ENCODE data around the gene NAT9. TPM values are rescaled to one million over a fixed set of nuclear protein-coding genes. Genes with fewer than 3 reads are reported as not detected.

The NAT9 gene
- total and polyA plus RNA-seq, 2 donors (not counting 1 experiment from before 2014, with no cell fraction given), result 34.7 to 39.6 TPM

DNA sequence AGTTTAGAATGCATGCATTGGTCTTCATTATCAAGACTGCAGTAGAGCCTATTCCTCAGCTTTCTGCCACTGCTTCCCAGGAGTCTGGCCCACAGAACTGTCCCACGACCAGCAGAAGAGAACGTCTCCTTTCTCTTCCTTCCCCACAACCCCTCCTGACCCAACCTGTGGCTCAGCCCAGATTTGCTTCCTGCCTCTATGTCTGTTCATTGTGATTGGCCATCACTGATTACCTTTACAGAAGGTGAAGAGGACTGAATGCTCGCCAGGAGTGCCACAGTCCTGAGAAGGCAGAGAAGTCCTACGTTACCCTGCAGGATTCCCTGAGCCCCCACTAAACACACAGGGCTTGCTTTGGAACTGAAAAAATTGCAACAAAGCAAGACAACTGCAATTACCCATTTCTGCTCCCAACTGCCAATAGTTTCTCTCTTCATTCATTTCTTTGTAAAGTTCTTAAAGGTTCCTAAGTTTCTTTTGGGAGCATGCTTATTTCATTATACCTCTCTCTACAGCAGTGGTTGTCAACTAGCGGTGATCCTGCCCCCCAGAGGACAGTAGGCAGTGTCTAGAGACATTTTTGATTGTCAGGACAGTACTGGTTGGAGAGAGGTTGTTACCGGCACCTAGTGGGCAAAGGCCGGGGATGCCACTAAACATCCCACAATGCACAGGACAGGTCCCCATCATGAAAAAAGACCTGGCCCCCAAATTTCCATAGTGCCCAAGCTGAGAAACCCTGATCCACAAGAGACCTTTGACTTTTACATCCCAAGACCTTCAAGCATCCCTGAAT, 4.5 kb upstream of the NAT9 start:
- Histone ChIP-seq H3K4me3 (replicated peaks in 1 of 4; ENCODE audit: control extremely low read depth in 1 of 4, insufficient read depth in 1 of 4, low read depth in 3 of 4, low read length in 4 of 4) (no peak overlapping the region), H2AFZ (ENCODE audit: low read length) (no peak overlapping the region), H3K9ac (ENCODE audit: insufficient read depth, low read length) (no peak overlapping the region), H3K79me2 (ENCODE audit: control insufficient read depth, insufficient read depth, low read length) (peaks cover 12% of the 10 kb centered on the region), H3K4me2 (ENCODE audit: extremely low read depth, insufficient read depth, low read length) (no peak overlapping the region), H3K36me3 (ENCODE audit: control insufficient read depth, insufficient read depth, low read length) (no peaks in the 10 kb centered on the region), H4K20me1 (ENCODE audit: control insufficient read depth, extremely low read depth, insufficient read depth, low read length) (no peaks in the 10 kb centered on the region), H3K27ac (ENCODE audit: insufficient read depth, low read length) (no peak overlapping the region), H3K27me3 (ENCODE audit: control insufficient read depth, insufficient read depth, low read length) (no peaks in the 10 kb centered on the region), H3K4me1 (ENCODE audit: control insufficient read depth, extremely low read depth, insufficient read depth, low read length) (peaks cover 2% of the 10 kb centered on the region), H3K9me3 (ENCODE audit: control insufficient read depth, insufficient read depth, low read depth, low read length) (no peaks in the 10 kb centered on the region)
- DNase-seq (ENCODE audit: low read depth in 2 of 2), result peak in 1 of 2 donors; percentile 21
- TF ChIP-seq, protein P1, sequence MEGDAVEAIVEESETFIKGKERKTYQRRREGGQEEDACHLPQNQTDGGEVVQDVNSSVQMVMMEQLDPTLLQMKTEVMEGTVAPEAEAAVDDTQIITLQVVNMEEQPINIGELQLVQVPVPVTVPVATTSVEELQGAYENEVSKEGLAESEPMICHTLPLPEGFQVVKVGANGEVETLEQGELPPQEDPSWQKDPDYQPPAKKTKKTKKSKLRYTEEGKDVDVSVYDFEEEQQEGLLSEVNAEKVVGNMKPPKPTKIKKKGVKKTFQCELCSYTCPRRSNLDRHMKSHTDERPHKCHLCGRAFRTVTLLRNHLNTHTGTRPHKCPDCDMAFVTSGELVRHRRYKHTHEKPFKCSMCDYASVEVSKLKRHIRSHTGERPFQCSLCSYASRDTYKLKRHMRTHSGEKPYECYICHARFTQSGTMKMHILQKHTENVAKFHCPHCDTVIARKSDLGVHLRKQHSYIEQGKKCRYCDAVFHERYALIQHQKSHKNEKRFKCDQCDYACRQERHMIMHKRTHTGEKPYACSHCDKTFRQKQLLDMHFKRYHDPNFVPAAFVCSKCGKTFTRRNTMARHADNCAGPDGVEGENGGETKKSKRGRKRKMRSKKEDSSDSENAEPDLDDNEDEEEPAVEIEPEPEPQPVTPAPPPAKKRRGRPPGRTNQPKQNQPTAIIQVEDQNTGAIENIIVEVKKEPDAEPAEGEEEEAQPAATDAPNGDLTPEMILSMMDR (conservative IDR thresholded peaks at IDR 0.05 in 1 of 2, IDR thresholded peaks at IDR 0.05 in 1 of 2; ENCODE audit: low read depth in 1 of 2, low read length in 2 of 2), result peak; percentile 4 to 26
- no peak for TF ChIP-seq EZH2 (IDR thresholded peaks at IDR 0.05; ENCODE audit: low read length, missing control alignments)

DNA sequence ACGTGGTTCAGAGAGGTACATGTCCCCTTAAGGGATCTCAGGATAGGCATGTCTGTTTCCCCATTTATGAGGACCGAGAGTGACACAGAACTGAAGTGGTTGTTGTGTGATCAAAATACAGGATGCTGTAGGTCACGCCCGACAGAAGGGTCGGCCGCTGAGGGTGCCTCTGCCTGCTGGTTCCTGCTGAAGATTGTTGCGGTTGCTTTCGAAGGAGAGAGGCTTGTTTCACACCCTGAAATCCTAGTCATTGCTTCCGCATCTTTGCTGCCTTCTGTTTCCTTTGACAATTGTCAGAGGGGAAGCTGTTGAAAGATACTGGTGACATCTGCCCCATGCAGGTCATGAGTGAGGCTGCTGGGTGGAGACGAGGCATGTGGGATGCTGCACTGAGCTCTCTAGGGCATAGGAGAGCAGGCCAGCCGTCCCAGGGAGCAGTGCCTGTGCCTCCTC, 3.8 kb upstream of the NAT9 start:
- no peaks in the 10 kb centered on the region for H4K20me1 ChIP-seq (ENCODE audit: control insufficient read depth, extremely low read depth, insufficient read depth, low read length)
- no peaks in the 10 kb centered on the region for H3K9me3 ChIP-seq (ENCODE audit: control insufficient read depth, insufficient read depth, low read depth, low read length)
- DNase-seq (ENCODE audit: low read depth in 2 of 2), result no peak
- no peak overlapping the region for H3K9ac ChIP-seq (ENCODE audit: insufficient read depth, low read length)
- H3K36me3 ChIP-seq (ENCODE audit: control insufficient read depth, insufficient read depth, low read length), result no peaks in the 10 kb centered on the region
- no peak overlapping the region for H2AFZ ChIP-seq (ENCODE audit: low read length)
- no peak overlapping the region for H3K27ac ChIP-seq (ENCODE audit: insufficient read depth, low read length)
- TF ChIP-seq, protein P1 (conservative IDR thresholded peaks at IDR 0.05 in 1 of 2, IDR thresholded peaks at IDR 0.05 in 1 of 2; ENCODE audit: low read depth in 1 of 2, low read length in 2 of 2), result no peak
- TF ChIP-seq EZH2 (IDR thresholded peaks at IDR 0.05; ENCODE audit: low read length, missing control alignments), result no peak
- no peak overlapping the region for H3K4me2 ChIP-seq (ENCODE audit: extremely low read depth, insufficient read depth, low read length)
- no peak overlapping the region for H3K4me3 ChIP-seq (replicated peaks in 1 of 4; ENCODE audit: control extremely low read depth in 1 of 4, insufficient read depth in 1 of 4, low read depth in 3 of 4, low read length in 4 of 4)
- peaks cover 18% of the 10 kb centered on the region for H3K79me2 ChIP-seq (ENCODE audit: control insufficient read depth, insufficient read depth, low read length)
- peaks cover 4% of the 10 kb centered on the region for H3K4me1 ChIP-seq (ENCODE audit: control insufficient read depth, extremely low read depth, insufficient read depth, low read length)
- H3K27me3 ChIP-seq (ENCODE audit: control insufficient read depth, insufficient read depth, low read length), result no peaks in the 10 kb centered on the region

DNA sequence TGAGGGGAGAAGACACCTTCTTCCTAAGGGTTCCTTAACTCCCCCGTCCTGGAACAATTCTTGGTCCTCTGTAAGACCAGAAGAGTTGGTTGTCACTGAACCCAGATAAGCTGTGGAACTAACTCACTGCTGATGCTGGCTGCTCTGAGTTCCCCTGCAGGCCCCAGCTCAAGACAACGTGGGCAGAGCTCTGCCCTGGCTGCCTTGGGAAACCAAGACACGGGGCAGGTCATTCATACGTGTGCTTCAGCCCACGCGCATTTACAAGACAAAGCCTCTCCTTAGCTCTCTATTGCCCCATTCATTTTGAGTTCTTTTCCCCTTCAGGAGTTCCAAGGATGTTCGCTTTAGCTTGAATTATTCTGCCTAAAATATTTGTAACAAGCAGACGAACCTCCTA, 3.4 kb upstream of the NAT9 start:
- no peaks in the 10 kb centered on the region for H3K9me3 ChIP-seq (ENCODE audit: control insufficient read depth, insufficient read depth, low read depth, low read length)
- no peak overlapping the region for H2AFZ ChIP-seq (ENCODE audit: low read length)
- no peaks in the 10 kb centered on the region for H4K20me1 ChIP-seq (ENCODE audit: control insufficient read depth, extremely low read depth, insufficient read depth, low read length)
- H3K27me3 ChIP-seq (ENCODE audit: control insufficient read depth, insufficient read depth, low read length), result no peaks in the 10 kb centered on the region
- no peak overlapping the region for H3K4me2 ChIP-seq (ENCODE audit: extremely low read depth, insufficient read depth, low read length)
- peaks cover 20% of the 10 kb centered on the region for H3K79me2 ChIP-seq (ENCODE audit: control insufficient read depth, insufficient read depth, low read length)
- H3K4me1 ChIP-seq (ENCODE audit: control insufficient read depth, extremely low read depth, insufficient read depth, low read length), result peaks cover 4% of the 10 kb centered on the region
- no peaks in the 10 kb centered on the region for H3K36me3 ChIP-seq (ENCODE audit: control insufficient read depth, insufficient read depth, low read length)
- no peak overlapping the region for H3K27ac ChIP-seq (ENCODE audit: insufficient read depth, low read length)
- no peak overlapping the region for H3K9ac ChIP-seq (ENCODE audit: insufficient read depth, low read length)
- TF ChIP-seq EZH2 (IDR thresholded peaks at IDR 0.05; ENCODE audit: low read length, missing control alignments), result no peak
- no peak for DNase-seq (ENCODE audit: low read depth in 2 of 2)
- no peak overlapping the region for H3K4me3 ChIP-seq (replicated peaks in 1 of 4; ENCODE audit: control extremely low read depth in 1 of 4, insufficient read depth in 1 of 4, low read depth in 3 of 4, low read length in 4 of 4)
